Retinal pigment epithelial cell (primary cell): Measurements from ENCODE around the gene AMPH.

Source experiments
- DNase-seq: peaks from one replicate; pipeline ENCODE4 v3.0.0-alpha.2; 2010; ENCODE audit warnings: low read depth
- H3K4me3 ChIP-seq: 2 replicates; pipeline ENCODE4 v1.5.1; 2011; ENCODE audit warnings: mild to moderate bottlenecking, low read length, control low read depth, moderate library complexity
- CTCF ChIP-seq: conservative IDR thresholded peaks from 2 replicates; pipeline ENCODE4 v1.5.1; 2011; ENCODE audit warnings: low read depth, low read length, control low read depth, inconsistent platforms

Gene AMPH

GRCh38 chr7:38563741-38564140 lies 67.4 kb downstream of the AMPH start:
- TF ChIP-seq CTCF = no peak
- no peak for DNase-seq
- H3K4me3 ChIP-seq = no peak overlapping the region

DNA sequence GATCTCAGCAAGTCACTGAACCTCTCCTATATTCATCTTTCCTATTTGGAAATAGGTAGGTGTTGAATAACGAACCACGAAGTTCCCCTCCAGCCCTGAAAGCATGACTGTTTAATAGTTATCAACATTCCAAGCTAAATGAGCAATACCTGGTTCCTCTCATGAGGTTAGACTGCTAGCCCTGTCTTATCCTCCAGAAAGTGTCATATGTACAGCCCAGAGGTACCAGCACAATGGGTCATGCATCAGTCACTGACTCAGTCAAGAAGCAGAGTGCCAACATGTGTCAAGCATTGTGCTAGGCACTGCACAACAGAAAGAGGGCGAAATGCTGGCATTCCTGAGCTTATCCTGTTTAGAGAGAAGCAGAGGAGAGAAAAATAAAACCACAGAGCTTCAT lies 70.0 kb downstream of the AMPH start:
- DNase-seq = no peak
- no peak for TF ChIP-seq CTCF
- H3K4me3 ChIP-seq = no peak overlapping the region

DNA sequence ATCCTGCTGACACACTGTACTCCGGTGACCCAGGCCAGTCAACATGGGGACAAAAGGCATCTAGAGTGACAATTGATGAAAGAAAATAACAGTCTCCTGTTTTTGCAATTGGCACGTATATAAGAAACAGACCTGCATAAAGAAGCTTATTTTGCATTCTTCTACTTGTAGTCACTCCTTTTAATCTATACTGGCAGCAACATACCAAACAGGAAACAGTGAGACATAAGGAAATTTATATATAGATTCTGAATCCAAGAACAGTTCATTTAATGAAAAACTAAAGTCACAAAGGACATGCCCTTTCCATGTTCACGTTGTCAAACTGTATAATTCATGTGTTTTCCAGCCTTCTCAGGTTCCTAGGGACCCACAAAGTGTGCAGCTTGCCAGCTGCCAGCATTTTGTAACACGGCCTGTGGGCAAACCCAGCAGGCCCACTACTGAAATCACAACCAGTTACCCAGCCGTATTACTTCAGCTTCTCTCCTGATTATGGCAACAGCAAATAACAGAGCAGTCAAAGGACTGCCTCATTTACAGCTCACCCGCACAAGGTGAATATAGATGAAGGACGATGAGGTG lies 72.3 kb downstream of the AMPH start:
- DNase-seq = no peak
- H3K4me3 ChIP-seq = no peak overlapping the region
- no peak for TF ChIP-seq CTCF

- TF ChIP-seq CTCF = no peak
- DNase-seq = no peak
- H3K4me3 ChIP-seq = no peak overlapping the region
Observed at GRCh38 chr7:38554586-38554985, 76.6 kb downstream of the AMPH start.

- TF ChIP-seq CTCF = no peak
Observed at GRCh38 chr7:38550836-38551235, 80.3 kb downstream of the AMPH start.

GRCh38 chr7:38548605-38549004 lies 82.6 kb downstream of the AMPH start:
- TF ChIP-seq CTCF = no peak
- no peak for DNase-seq
- H3K4me3 ChIP-seq = no peak overlapping the region

More at GRCh38 chr7:38550836-38551235, 80.3 kb downstream of the AMPH start:
- DNase-seq = no peak
- H3K4me3 ChIP-seq = no peak overlapping the region

GRCh38 chr7:38546763-38547162 lies 84.4 kb downstream of the AMPH start:
- H3K4me3 ChIP-seq = no peak overlapping the region
- no peak for TF ChIP-seq CTCF
- no peak for DNase-seq
